22Rv1 (cell line): ENCODE results near the gene DDR1.

Source experiments
- ZFX ChIP-seq: fragments of 450-650 bp; IDR thresholded peaks from 2 replicates; pipeline ENCODE4 v1.6.1; 2017; ENCODE audit warnings: antibody characterized with exemption, borderline replicate concordance
- TF ChIP-seq, protein P1 (sequence below): fragments of 450-650 bp; IDR thresholded peaks from 2 replicates; pipeline ENCODE4 v1.5.1; 2017; ENCODE audit warnings: mild to moderate bottlenecking

DNA sequence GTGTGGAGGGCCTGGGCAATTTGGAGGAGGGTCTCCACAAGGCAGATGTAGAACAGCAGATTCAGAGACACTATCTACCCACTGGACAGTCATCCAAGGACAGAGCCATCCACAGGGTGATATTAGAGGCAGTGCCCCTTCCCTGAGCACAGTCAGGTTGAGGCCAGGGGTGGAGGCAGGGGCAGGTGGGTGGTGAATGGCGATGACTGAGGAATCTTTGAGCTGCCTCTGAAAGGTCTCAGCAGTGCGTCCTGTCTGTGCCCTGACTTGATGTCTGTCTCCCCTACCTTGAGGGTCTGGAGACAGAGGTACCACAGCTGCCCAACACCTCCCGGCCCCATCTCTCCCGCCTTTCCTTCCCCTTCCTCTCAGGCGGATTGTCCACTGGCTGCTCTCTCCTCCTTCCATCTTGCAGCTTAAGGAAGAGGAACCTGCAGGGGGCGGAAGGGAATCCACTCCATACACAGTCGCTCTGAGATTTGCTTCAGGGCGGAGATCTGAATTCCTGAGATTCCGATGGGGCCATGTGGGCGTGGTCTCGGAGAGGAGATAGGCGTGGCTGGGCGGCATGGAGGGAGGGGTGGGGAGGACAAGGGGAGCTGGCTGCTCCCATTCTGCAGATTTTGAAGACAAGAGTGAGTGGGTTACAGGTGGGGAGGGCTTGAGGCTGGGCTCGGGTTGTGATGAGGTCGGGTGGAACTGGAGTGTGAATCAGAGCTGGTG is 58.2 kb downstream of the DDR1 start:
- TF ChIP-seq, protein P1, sequence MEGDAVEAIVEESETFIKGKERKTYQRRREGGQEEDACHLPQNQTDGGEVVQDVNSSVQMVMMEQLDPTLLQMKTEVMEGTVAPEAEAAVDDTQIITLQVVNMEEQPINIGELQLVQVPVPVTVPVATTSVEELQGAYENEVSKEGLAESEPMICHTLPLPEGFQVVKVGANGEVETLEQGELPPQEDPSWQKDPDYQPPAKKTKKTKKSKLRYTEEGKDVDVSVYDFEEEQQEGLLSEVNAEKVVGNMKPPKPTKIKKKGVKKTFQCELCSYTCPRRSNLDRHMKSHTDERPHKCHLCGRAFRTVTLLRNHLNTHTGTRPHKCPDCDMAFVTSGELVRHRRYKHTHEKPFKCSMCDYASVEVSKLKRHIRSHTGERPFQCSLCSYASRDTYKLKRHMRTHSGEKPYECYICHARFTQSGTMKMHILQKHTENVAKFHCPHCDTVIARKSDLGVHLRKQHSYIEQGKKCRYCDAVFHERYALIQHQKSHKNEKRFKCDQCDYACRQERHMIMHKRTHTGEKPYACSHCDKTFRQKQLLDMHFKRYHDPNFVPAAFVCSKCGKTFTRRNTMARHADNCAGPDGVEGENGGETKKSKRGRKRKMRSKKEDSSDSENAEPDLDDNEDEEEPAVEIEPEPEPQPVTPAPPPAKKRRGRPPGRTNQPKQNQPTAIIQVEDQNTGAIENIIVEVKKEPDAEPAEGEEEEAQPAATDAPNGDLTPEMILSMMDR: peak; percentile 77
- no peak for TF ChIP-seq ZFX
